A549 treated with Hydrocortisone at 1 μM for 4 hours (cell line): ENCODE results near the gene IFNA1. TPM values are rescaled to one million over a fixed set of nuclear protein-coding genes. Genes with fewer than 3 reads are reported as not detected.

Experiments used
- total RNA-seq: library from RNA; stranded (reverse); fragments of 200-300 nt; extraction: Qiagen RNA extraction; gene quantifications from 5 replicates; pipeline ENCODE4 v1.2.3, GENCODE V29; 2022

Gene IFNA1
- total RNA-seq = not detected in 5 replicates

GRCh38 chr9:21440139-21440538, at the start of gene IFNA1:
TSS of gene IFNA1 (plus strand) at chr9:21440439. CDS start at chr9:21440508, 69 bp downstream.

GRCh38 chr9:21408817-21409216, 31.4 kb upstream of the IFNA1 start, which contains the start of gene IFNA8:
TSS of gene IFNA8 (plus strand) at chr9:21409117. CDS start at chr9:21409177, 60 bp downstream.

GRCh38 chr9:21482213-21482612, 42.0 kb downstream of the IFNA1 start, which contains the start of gene IFNE:
TSS of gene IFNE (minus strand) at chr9:21482313. CDS start at chr9:21481694, 619 bp downstream.

Other genes starting within 250 kb of the IFNA1 start
- gene IFNA7, start 238.2 kb upstream of the IFNA1 start, total RNA-seq = not detected in 5 replicates
- gene IFNA10, start 233.3 kb upstream of the IFNA1 start, total RNA-seq = not detected in 5 replicates
- not detected in 5 replicates for gene IFNA16, start 223.1 kb upstream of the IFNA1 start, total RNA-seq
- not detected in 5 replicates for gene IFNA17, start 212.2 kb upstream of the IFNA1 start, total RNA-seq
- gene IFNA14, start 200.4 kb upstream of the IFNA1 start, total RNA-seq = not detected in 5 replicates
- gene IFNA5, start 135.1 kb upstream of the IFNA1 start, total RNA-seq = not detected in 5 replicates
- 15.0 to 23.5 TPM (median 18.5 TPM) in 5 replicates for gene KLHL9, start 105.0 kb upstream of the IFNA1 start, total RNA-seq
- gene IFNA6, start 89.6 kb upstream of the IFNA1 start, total RNA-seq = not detected in 5 replicates
- gene IFNA13, start 72.4 kb upstream of the IFNA1 start, total RNA-seq = not detected in 5 replicates
- not detected in 5 replicates for gene IFNA2, start 55.0 kb upstream of the IFNA1 start, total RNA-seq
- gene IFNA8, start 31.3 kb upstream of the IFNA1 start, total RNA-seq = not detected in 5 replicates
- gene IFNE, start 41.9 kb downstream of the IFNA1 start, total RNA-seq = 0.89 to 1.2 TPM (median 1.1 TPM) in 5 replicates